PC-9 (cell line): ENCODE results near the gene SP3.

ENCODE experiments used
- EZH2 ChIP-seq: fragments of 200-600 bp; sonication (generic); IDR thresholded peaks from 2 replicates; pipeline ENCODE4 v1.8.0; 2017; ENCODE audit warnings: antibody characterized with exemption, low read depth
- TF ChIP-seq, protein P1 (sequence below): fragments of 200-600 bp; sonication (generic); conservative IDR thresholded peaks from 2 replicates; pipeline ENCODE4 v1.6.1; 2017; ENCODE audit warnings: mixed run types, antibody characterized with exemption, mild to moderate bottlenecking, moderate library complexity

DNA sequence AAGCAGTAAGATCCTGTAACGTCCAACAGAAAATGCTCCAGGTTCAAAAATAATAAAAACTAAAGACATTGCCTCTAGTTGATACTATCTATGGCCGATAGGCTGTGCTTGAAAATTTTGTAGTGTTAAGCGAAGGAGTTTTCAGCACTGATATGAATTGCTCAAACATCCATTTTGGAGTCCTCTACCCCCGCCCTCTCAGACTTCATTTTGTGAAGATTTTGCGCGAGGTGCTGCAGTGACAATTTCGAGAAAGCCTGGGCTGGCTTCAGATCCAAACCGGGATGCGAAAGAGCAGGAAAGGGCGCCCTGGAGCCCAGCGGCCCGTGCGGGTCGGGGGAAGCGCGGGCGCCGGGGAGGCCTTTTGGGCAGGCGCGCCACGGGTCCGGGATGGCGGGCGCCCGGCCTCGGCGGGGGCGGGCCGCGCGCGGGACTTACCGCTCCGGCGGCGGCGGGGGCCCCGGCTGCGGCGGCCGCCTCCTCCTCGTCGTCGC lies 1.8 kb downstream of the SP3 start:
- no peak for TF ChIP-seq EZH2
- TF ChIP-seq, protein P1, sequence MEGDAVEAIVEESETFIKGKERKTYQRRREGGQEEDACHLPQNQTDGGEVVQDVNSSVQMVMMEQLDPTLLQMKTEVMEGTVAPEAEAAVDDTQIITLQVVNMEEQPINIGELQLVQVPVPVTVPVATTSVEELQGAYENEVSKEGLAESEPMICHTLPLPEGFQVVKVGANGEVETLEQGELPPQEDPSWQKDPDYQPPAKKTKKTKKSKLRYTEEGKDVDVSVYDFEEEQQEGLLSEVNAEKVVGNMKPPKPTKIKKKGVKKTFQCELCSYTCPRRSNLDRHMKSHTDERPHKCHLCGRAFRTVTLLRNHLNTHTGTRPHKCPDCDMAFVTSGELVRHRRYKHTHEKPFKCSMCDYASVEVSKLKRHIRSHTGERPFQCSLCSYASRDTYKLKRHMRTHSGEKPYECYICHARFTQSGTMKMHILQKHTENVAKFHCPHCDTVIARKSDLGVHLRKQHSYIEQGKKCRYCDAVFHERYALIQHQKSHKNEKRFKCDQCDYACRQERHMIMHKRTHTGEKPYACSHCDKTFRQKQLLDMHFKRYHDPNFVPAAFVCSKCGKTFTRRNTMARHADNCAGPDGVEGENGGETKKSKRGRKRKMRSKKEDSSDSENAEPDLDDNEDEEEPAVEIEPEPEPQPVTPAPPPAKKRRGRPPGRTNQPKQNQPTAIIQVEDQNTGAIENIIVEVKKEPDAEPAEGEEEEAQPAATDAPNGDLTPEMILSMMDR, result peak; percentile 70
